Activated T-cell treated with anti-CD3 and anti-CD28 coated beads, Interleukin-2, amount 50 U/mL, for 72 hours (primary cell): ENCODE data around the gene UBA3. TPM values are rescaled to one million over a fixed set of nuclear protein-coding genes. Genes with fewer than 3 reads are reported as not detected.

Experiments used
- ATAC-seq, 2 donors: fragments of 150-1000 bp; cut with Tn5 transposase; replicated peaks in 1 of 2; 2 replicates each; pipeline ENCODE4 v1.10.0; 2021; ENCODE audit warnings: moderate library complexity in 2 of 2, mild to moderate bottlenecking in 1 of 2
- DNase-seq, 2 donors: peaks; one replicate each; pipeline ENCODE4 v3.0.0; 2021 to 2022; ENCODE audit warnings: mixed read lengths in 1 of 2
- H3K27ac Mint-ChIP-seq: one replicate; pipeline ENCODE4 v1.8.0; 2022; ENCODE audit warnings: mild to moderate bottlenecking, moderate library complexity, mixed read lengths
- H3K27me3 Mint-ChIP-seq: one replicate; pipeline ENCODE4 v1.8.0; 2022; ENCODE audit warnings: low read depth, mixed read lengths
- H3K36me3 Mint-ChIP-seq, 2 donors: one replicate each; pipeline ENCODE4 v1.8.0; 2022; ENCODE audit warnings: mixed read lengths in 2 of 2, mild to moderate bottlenecking in 1 of 2; ENCODE audit not compliant: insufficient read depth in 2 of 2
- H3K4me1 Mint-ChIP-seq: one replicate; pipeline ENCODE4 v1.8.0; 2022; ENCODE audit warnings: low read depth, mixed read lengths
- H3K4me3 Mint-ChIP-seq, 2 donors: one replicate each; pipeline ENCODE4 v1.8.0; 2022; ENCODE audit warnings: mild to moderate bottlenecking in 2 of 2, mixed read lengths in 2 of 2, moderate library complexity in 2 of 2
- H3K9me3 Mint-ChIP-seq, 2 donors: one replicate each; pipeline ENCODE4 v1.8.0; 2022; ENCODE audit warnings: mixed read lengths in 2 of 2
- total RNA-seq, 2 donors: library from RNA; stranded (reverse); gene quantifications; one replicate each; pipeline ENCODE4 v1.2.3, GENCODE V29; 2022

UBA3 gene
- total RNA-seq, 2 donors from 2014 or later, result 81.5 to 95.3 TPM

DNA sequence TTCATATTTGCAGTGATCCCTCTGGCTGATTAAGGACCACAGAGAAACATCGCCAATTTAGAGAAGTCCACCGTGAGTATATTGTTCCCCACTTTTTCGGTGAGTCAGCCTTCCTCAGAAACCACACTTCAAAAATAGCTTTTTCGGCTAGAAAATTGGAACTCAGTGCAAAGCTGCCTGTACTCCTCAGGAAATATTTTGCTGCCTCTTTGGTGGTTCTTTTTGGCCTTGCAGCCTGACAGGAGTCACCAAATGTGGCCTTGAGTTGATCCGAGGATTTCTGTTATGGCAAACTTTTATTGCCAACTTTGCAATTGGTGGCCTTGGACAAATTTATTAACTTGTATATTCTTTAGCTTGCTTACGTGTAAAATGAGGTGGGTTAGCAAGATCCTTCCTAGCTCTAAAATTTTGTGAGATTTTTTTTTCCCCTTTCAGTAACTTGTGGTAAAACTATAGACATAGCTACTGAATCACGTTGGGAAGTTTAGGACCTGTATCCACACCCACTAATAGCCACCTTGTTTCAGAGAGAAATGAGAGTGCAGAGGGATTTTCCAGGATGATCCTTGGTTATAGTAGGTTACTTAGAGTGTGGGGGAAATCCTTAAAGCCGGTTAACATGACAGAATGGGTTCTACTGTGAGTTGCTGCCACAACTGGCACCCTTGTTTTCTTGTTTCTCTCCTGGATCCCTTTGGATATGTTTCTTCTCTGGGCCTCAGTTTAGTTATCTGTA is 14.5 kb upstream of the UBA3 start:
- Mint-ChIP-seq H3K4me1 (peaks cover 92% of the 10 kb centered on the region), H3K9me3 (peaks cover 0 to 1% of the 10 kb centered on the region in 2 donors), H3K36me3 (peaks cover 11 to 35% of the 10 kb centered on the region in 2 donors), H3K27me3 (no peaks in the 10 kb centered on the region), H3K4me3 (peak overlapping the region; percentile 71 to 92), H3K27ac (peak overlapping the region; percentile 100)
- no peak for DNase-seq
- ATAC-seq, result peak; percentile 25 to 57

DNA sequence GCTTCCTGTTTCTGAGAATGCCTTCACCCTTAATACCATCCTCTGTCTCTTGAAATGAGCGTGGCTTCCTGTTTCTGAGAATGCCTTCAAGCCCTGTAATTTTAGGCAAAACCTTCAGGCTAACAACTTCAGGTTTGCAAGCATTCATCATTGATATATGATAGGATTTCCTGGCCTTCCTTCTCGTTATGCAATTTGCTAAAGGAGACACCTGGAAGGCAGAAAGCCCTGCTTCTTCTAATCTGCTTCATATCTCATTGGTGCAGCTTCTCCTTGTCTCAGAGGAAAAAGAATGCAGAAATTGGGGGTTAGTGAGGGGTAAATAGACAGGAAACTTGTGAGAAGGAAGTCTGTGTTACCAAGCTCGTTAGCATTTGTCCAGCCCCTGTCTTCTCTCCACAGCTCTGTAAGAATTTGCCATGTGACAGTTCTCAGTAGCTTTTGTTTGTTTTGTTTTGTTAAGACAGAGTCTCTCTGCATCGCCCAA is 11.9 kb upstream of the UBA3 start:
- peak; percentile 35 to 42 for DNase-seq

DNA sequence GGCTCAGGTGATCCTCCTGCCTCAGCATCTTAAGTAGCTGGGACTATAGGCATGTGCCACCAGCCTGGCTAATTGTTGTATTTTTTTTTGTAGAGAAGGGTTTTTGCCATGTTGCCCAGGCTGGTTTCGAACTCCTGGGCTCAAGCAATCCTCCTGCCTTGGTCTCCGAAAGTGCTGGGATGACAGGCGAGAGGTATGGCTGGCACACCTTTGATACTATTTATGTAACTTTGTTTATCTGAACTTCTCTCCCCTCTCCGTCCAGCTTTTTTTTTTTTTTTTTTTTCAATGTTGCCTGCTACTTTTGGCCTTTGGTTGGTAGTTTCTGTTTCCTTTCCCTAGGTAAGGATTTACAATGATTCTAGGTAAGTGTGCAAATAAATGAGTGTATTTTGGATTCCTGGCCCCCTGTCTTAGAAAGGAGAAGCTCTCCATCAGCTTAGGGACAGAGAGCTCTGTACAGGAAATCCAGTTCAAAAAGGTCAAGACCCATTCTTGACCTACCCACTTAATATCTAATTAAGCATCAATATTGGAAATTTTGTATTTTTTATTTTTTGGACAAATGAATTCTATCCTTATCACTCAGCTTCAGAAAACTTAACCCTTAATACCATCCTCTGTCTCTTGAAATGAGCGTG is 11.3 kb upstream of the UBA3 start:
- peaks cover 8 to 28% of the 10 kb centered on the region in 2 donors for H3K36me3 Mint-ChIP-seq

More for the DNA sequence above, 11.9 kb upstream of the UBA3 start:
- Mint-ChIP-seq H3K27me3 (no peaks in the 10 kb centered on the region), H3K27ac (peak overlapping the region; percentile 100), H3K9me3 (no peaks in the 10 kb centered on the region), H3K4me1 (peaks cover 91% of the 10 kb centered on the region), H3K36me3 (peaks cover 8 to 28% of the 10 kb centered on the region in 2 donors), H3K4me3 (peak overlapping the region; percentile 71 to 92)
- peak; percentile 71 to 73 for ATAC-seq

DNA sequence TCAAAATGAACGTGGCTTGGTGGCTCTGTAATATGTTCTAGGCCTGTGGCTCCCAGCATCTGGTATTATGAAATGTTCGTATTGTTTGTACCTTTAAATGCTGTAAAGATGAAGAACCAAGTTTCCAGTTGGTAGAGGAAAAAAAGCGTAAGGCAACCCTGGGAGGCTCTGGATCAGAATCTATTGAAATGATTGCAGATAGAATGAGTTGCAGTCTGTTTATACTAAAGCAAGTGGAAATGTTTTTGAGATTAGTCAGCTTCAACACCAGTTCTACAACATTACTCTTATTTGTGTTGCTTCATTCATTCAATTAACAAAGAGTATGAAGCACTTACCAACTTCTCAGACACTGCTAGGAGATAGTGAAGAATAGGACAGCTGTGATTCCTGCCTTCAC is 9.9 kb upstream of the UBA3 start:
- Mint-ChIP-seq H3K4me1 (peaks cover 71% of the 10 kb centered on the region), H3K27ac (peak overlapping the region; percentile 92), H3K4me3 (peak overlapping the region; percentile 85 to 97), H3K36me3 (peaks cover 13 to 29% of the 10 kb centered on the region in 2 donors), H3K27me3 (no peaks in the 10 kb centered on the region), H3K9me3 (no peaks in the 10 kb centered on the region)
- DNase-seq (no peak), ATAC-seq (peak in 1 of 2 donors; percentile 3)

More for the DNA sequence above, 11.3 kb upstream of the UBA3 start:
- Mint-ChIP-seq H3K9me3 (no peaks in the 10 kb centered on the region), H3K27ac (peak overlapping the region; percentile 100), H3K4me3 (peak overlapping the region; percentile 71 to 92), H3K27me3 (no peaks in the 10 kb centered on the region), H3K4me1 (peaks cover 86% of the 10 kb centered on the region)
- ATAC-seq (peak; percentile 3 to 7), DNase-seq (no peak)

DNA sequence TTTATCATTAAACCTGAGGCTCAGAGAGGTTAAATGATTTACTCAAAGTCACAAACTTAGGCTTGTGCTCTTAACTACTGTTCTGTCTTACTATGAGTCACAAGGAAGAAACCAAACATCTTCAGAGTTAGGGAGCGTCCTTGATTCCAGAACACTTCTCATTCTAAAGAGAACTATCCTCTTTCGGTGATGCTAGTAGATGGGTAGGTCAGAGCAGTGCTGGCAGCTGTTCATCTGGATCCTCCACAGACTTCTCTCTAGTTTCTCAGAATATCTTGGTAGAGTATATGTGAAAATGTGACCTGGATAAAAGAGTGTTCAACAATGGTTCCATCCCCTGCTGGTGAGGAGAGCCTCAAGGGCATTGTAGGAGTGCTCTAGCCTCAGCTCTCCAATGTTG is 7.9 kb upstream of the UBA3 start:
- Mint-ChIP-seq H3K27ac (peak overlapping the region; percentile 95), H3K36me3 (peaks cover 13 to 21% of the 10 kb centered on the region in 2 donors), H3K4me1 (peaks cover 68% of the 10 kb centered on the region), H3K9me3 (no peaks in the 10 kb centered on the region), H3K4me3 (peak overlapping the region; percentile 85 to 97), H3K27me3 (no peaks in the 10 kb centered on the region)
- ATAC-seq (peak in 1 of 2 donors; percentile 21), DNase-seq (no peak)

DNA sequence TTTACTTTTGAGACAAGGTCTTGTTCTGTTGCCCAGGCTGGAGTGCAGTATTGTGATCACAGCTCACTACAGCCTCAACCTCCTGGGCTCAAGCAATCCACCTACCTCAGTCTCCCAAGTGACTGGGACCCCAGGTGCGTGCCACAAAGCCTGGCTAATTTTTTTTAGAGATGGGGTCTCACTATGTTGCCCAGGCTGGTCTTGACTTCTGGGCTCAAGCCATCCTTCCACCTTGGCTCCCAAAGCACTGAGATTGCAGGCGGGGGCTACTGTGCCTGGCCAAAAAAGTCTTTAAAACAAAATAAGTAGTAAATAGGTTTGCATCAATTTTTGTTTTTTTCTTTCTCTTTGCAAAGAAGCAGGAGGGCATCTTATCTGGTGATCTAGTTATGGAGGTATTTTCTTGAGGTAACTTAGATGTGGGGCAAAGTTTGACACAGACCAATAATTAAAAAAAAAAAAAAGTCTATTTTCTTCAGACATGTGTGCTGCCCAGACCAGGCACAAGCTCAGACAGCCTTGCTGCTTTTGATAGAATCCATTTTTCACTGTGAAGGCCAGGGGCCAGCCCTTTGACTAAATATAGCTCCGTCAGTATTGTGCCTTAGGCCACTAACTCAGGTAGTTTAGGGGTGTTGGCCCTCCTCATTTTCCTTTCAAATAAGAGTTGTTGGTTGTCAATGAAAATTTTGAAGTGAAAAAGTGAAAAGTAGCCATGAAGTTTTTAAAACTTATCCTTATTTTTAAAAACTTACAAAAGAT is 7.0 kb upstream of the UBA3 start:
- peak overlapping the region; percentile 75 to 85 for H3K4me3 Mint-ChIP-seq
- DNase-seq (no peak), ATAC-seq (no peak)
- peak overlapping the region; percentile 75 for H3K27ac Mint-ChIP-seq
- H3K4me1 Mint-ChIP-seq, result peaks cover 68% of the 10 kb centered on the region
- no peaks in the 10 kb centered on the region for H3K9me3 Mint-ChIP-seq
- peaks cover 13 to 21% of the 10 kb centered on the region in 2 donors for H3K36me3 Mint-ChIP-seq
- no peaks in the 10 kb centered on the region for H3K27me3 Mint-ChIP-seq

DNA sequence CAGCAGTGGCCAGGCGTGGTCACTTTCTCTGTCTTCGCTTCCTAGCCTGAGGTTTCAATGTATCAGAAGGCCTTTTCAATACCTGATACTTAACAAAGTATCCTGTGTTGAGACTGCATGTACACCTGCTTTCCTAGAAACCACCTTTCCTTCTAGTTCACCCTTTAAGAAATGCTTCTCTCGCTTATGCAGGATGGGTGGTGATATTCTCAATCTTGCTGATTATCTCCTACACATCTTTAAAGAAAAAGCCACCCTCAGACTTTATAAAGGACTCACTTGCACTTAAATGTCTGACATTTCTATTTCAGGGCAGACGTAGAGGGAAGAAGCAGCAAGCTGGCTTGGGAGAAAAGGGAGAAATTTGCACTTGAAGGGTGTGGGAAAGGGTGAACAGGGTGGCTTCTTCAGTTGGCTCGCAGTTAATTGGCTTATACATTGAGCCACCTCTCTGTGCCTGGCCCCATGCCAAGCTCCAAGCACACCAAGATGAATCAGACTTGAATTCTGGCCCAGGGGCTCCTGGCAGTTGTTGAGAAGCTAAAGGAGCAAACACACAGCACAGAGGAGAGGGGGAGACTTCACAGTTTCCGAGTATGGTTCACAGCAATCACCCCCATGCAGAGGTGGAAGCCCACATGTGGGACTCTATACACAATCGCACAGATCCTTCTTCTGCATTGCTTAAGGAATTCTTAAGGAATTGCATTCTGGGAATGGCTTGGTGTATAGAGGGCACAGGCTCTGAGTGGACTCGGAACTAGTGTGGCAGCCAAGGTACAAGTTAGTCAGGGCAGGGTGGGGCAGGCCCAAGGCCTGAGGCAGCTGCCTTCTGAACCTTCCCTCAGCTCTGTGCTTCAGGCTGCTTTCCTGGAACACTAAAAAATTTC is 5.9 kb upstream of the UBA3 start:
- peak overlapping the region; percentile 96 for H3K27ac Mint-ChIP-seq
- ATAC-seq, result peak; percentile 28 to 38
- DNase-seq, result peak; percentile 84
- no peaks in the 10 kb centered on the region for H3K27me3 Mint-ChIP-seq
- H3K4me1 Mint-ChIP-seq, result peaks cover 68% of the 10 kb centered on the region
- H3K9me3 Mint-ChIP-seq, result no peaks in the 10 kb centered on the region
- peaks cover 11 to 18% of the 10 kb centered on the region in 2 donors for H3K36me3 Mint-ChIP-seq
- peak overlapping the region; percentile 95 to 96 for H3K4me3 Mint-ChIP-seq

DNA sequence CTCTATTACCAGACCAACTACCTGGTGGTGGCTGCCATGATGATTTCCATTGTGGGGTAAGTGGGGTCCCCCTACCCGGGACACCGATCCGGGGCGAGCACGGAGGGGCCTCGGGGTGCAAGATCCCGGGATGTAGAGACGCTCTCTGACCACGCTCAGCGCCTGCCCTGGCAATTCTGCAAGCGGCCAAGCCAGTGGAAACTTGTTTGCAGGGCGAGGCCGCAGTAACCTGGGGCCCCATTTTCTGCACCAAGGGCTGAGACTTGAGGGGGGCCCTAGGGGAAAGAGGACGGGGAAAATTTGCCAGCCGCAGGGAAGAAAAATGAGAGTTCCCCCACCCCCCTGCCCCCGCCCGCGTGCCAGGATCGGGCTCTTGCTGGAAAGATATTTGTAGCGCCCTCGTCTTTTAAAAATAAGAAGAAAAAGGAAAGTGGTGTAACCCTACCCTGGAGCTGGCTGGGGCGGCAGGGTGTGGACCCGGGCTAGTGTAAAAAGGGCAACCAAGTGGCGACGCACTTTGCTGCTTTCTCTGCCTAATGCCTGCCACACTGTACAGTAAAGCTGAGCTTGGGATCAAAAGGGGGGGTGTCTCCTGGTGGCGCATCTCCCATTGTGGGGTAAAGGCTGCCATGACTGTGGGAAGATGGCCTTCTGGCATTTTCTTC is 5.1 kb upstream of the UBA3 start:
- DNase-seq, result no peak
- H3K4me1 Mint-ChIP-seq, result peaks cover 69% of the 10 kb centered on the region
- peak overlapping the region; percentile 96 for H3K27ac Mint-ChIP-seq
- no peaks in the 10 kb centered on the region for H3K9me3 Mint-ChIP-seq
- ATAC-seq, result no peak
- peaks cover 11 to 13% of the 10 kb centered on the region in 2 donors for H3K36me3 Mint-ChIP-seq
- H3K4me3 Mint-ChIP-seq, result peak overlapping the region; percentile 95 to 96
- no peaks in the 10 kb centered on the region for H3K27me3 Mint-ChIP-seq

DNA sequence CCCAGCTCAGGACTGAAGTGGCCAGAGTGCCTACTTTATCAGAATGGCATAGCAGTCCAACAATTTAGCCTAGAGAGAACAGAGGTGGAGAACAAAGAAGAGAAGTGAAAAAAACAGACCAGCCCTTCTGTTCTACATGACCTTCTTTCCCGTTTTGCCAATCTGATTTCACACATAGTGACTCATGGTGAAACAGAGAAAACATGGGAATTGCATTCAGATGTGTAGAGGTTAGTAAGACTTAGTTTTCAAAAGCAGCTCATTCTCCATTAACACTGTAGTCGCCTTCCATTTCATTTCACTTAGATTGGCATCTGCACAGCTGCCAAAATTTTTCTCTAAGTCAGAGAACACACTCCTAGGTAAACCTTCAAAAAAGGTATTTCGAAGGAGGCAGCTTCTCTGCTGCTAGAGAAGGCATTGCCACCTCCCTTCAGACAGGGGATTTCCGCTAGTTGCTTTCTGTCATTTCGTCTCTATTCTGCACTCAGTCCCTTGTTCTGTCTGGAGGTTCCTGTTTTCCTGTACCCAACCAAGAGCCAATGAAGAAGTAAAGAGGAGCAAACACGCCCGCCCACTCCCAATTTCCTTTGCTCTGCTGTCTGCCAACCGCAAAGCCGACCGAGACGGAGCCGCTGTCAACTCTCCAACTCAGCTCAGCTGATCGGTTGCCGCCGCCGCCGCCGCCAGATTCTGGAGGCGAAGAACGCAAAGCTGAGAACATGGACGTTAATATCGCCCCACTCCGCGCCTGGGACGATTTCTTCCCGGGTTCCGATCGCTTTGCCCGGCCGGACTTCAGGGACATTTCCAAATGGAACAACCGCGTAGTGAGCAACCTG is 4.4 kb upstream of the UBA3 start, which contains the start of gene ARL6IP5:
TSS of gene ARL6IP5 (plus strand) at position 612 of the 842 bp plus-strand sequence. CDS start at position 723, 111 bp downstream.
- Mint-ChIP-seq H3K36me3 (peaks cover 12 to 13% of the 10 kb centered on the region in 2 donors), H3K4me1 (peaks cover 62% of the 10 kb centered on the region), H3K27ac (peak within 1 kb of the TSS; percentile 96), H3K9me3 (no peaks in the 10 kb centered on the region), H3K27me3 (no peaks in the 10 kb centered on the region), H3K4me3 (peak within 1 kb of the TSS; percentile 95 to 96)
- peak; percentile 59 to 62 for ATAC-seq
- peak; percentile 92 to 94 for DNase-seq

DNA sequence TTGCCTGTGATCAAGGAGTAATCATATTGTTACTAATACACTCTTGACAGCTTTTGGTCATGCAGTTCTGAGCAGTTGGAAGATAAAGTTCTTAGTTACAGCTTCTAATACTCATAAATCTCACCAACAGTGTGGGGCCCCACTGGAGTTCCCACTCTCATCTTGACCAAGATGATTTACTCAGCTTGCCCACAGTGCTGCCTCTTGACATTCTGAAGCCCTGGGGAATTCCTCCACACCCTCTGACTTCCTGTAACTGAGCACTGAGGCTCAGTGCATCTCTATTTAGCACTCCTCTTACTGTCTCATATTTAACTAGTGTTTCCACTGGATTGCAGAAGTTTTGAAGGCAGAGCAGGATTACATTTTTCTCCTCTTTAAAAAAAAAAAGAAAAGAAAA is 2.6 kb upstream of the UBA3 start:
- Mint-ChIP-seq H3K27ac (peak overlapping the region; percentile 96), H3K4me3 (peak overlapping the region; percentile 95 to 96), H3K27me3 (no peaks in the 10 kb centered on the region), H3K36me3 (peaks cover 16% of the 10 kb centered on the region in 2 donors), H3K4me1 (peaks cover 58% of the 10 kb centered on the region), H3K9me3 (no peaks in the 10 kb centered on the region)
- ATAC-seq, result peak; percentile 70 to 74
- peak; percentile 78 to 88 for DNase-seq

DNA sequence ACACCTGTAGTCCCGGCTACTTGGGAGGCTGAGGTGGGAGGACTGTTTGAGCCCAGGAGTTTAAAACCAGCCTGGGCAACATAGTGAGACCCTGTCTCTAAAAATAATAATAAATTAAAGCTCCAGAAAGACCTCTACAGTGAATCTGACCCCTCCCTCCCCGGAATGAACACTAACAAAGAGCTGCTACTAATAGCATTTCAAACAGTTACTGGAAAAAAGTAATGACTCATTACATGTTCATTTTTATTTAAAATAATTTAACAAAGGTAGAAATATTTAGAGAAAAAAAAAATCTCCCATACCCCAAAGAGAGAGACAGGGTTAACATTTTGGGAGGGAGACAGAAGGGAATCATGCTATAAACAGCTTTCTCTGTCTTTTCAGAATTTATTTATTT is 2.2 kb upstream of the UBA3 start:
- peak overlapping the region; percentile 96 for H3K27ac Mint-ChIP-seq
- no peaks in the 10 kb centered on the region for H3K9me3 Mint-ChIP-seq
- peaks cover 16 to 17% of the 10 kb centered on the region in 2 donors for H3K36me3 Mint-ChIP-seq
- H3K4me3 Mint-ChIP-seq, result peak overlapping the region; percentile 95 to 96
- no peaks in the 10 kb centered on the region for H3K27me3 Mint-ChIP-seq
- ATAC-seq (no peak), DNase-seq (no peak)
- H3K4me1 Mint-ChIP-seq, result peaks cover 63% of the 10 kb centered on the region
